Limb (tissue), 2 donors: ENCODE measurements around the gene HIPK2.
A peak's percentile ranks its signal among the peaks of the same experiment; 100 is the strongest.
"Not testable (repeated sequence)": the region's sequence is repeated elsewhere in the genome, so short reads cannot be mapped to it uniquely, and the experiment has no call there.

ENCODE experiments used
- DNase-seq, 2 donors: peaks; one replicate each; pipeline ENCODE4 v3.0.0-alpha.2; 2016; ENCODE audit errors: extremely low spot score in 2 of 2

The HIPK2 gene

GRCh38 chr7:139571651-139572050, 206.1 kb downstream of the HIPK2 start:
- no peak for DNase-seq

GRCh38 chr7:139571190-139571589, 206.6 kb downstream of the HIPK2 start:
- no peak for DNase-seq

- no peak for DNase-seq
These were observed 207.2 kb downstream of the HIPK2 start for GRCh38 chr7:139570626-139571025.

GRCh38 chr7:139570119-139570518, 207.7 kb downstream of the HIPK2 start:
- DNase-seq, result no peak

- DNase-seq, result no peak
These were observed 208.8 kb downstream of the HIPK2 start for GRCh38 chr7:139568813-139569490.

- DNase-seq, result no peak
These were observed 209.5 kb downstream of the HIPK2 start for GRCh38 chr7:139568346-139568675.

- no peak for DNase-seq
These were observed 210.0 kb downstream of the HIPK2 start for GRCh38 chr7:139567647-139568345.

GRCh38 chr7:139566736-139567646, 210.8 kb downstream of the HIPK2 start:
- no peak for DNase-seq

- DNase-seq, result no peak
These were observed 211.7 kb downstream of the HIPK2 start for GRCh38 chr7:139566075-139566474.

- peak in 1 of 2 donors; percentile 1 for DNase-seq
These were observed 213.9 kb downstream of the HIPK2 start for GRCh38 chr7:139563856-139564255.

GRCh38 chr7:139562961-139563565, 214.7 kb downstream of the HIPK2 start:
- DNase-seq, result peak in 1 of 2 donors; percentile 11

- no peak for DNase-seq
These were observed 215.3 kb downstream of the HIPK2 start for GRCh38 chr7:139562491-139562890.

- no peak for DNase-seq
These were observed 217.1 kb downstream of the HIPK2 start for GRCh38 chr7:139560678-139561077.

GRCh38 chr7:139560199-139560598, 217.6 kb downstream of the HIPK2 start:
- DNase-seq, result no peak

GRCh38 chr7:139559364-139560105, 218.3 kb downstream of the HIPK2 start:
- no peak for DNase-seq

GRCh38 chr7:139557857-139558581, 219.8 kb downstream of the HIPK2 start:
- no peak for DNase-seq

- not testable (repeated sequence) for DNase-seq
These were observed 223.7 kb downstream of the HIPK2 start for GRCh38 chr7:139553991-139554700.

GRCh38 chr7:139548302-139549028, 229.3 kb downstream of the HIPK2 start:
- DNase-seq, result no peak

- DNase-seq, result no peak
These were observed 233.2 kb downstream of the HIPK2 start for GRCh38 chr7:139544645-139545044.
